ENCODE data around the gene KLK14. TPM values are rescaled to one million over a fixed set of nuclear protein-coding genes. Genes with fewer than 3 reads are reported as not detected.

The KLK14 gene
- total RNA-seq, 1 donor from 2014 or later: not detected

DNA sequence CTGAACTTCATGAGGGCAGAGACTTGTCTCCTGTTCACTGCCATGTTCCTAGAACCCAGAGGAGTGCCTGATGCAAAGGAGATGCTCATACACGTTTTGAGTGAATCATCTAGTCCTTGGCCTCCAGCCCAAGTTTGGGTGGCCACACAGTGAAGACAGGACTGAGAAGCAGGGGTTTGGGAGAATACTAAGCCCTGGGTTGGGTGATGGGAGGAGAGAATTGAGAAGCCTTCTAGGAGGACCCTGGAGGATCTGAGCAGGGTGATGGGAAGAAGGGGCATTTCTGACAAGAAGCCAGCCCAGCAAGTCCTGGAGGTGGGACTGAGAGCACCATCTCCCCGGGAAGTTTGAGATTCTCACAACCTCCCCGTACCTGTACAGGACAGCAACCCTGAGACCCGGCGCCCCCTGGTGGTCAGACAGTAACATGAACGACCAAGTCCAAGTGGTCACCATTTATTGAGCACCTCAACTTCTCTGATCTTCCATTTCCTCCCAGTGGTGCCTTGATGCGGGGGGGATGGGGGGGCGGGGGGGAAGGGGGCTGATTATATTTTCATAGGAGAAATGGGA lies 14.6 kb upstream of the KLK14 start:
- no peaks in the 10 kb centered on the region for H3K4me1 ChIP-seq
- no peak for DNase-seq (ENCODE audit: low spot score in 2 of 2)
- no peak overlapping the region for H3K4me3 ChIP-seq
- H3K9me3 ChIP-seq: no peaks in the 10 kb centered on the region
- TF ChIP-seq, protein P1, sequence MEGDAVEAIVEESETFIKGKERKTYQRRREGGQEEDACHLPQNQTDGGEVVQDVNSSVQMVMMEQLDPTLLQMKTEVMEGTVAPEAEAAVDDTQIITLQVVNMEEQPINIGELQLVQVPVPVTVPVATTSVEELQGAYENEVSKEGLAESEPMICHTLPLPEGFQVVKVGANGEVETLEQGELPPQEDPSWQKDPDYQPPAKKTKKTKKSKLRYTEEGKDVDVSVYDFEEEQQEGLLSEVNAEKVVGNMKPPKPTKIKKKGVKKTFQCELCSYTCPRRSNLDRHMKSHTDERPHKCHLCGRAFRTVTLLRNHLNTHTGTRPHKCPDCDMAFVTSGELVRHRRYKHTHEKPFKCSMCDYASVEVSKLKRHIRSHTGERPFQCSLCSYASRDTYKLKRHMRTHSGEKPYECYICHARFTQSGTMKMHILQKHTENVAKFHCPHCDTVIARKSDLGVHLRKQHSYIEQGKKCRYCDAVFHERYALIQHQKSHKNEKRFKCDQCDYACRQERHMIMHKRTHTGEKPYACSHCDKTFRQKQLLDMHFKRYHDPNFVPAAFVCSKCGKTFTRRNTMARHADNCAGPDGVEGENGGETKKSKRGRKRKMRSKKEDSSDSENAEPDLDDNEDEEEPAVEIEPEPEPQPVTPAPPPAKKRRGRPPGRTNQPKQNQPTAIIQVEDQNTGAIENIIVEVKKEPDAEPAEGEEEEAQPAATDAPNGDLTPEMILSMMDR (IDR thresholded peaks at IDR 0.05): peak in 2 of 3 experiments; percentile 58 to 60
- H3K36me3 ChIP-seq: peaks cover 7 to 20% of the 10 kb centered on the region in 2 donors
- H3K27ac ChIP-seq: no peak overlapping the region
- no peaks in the 10 kb centered on the region for H3K27me3 ChIP-seq
- intact Hi-C loops (cut with DNase I): no loop called here

DNA sequence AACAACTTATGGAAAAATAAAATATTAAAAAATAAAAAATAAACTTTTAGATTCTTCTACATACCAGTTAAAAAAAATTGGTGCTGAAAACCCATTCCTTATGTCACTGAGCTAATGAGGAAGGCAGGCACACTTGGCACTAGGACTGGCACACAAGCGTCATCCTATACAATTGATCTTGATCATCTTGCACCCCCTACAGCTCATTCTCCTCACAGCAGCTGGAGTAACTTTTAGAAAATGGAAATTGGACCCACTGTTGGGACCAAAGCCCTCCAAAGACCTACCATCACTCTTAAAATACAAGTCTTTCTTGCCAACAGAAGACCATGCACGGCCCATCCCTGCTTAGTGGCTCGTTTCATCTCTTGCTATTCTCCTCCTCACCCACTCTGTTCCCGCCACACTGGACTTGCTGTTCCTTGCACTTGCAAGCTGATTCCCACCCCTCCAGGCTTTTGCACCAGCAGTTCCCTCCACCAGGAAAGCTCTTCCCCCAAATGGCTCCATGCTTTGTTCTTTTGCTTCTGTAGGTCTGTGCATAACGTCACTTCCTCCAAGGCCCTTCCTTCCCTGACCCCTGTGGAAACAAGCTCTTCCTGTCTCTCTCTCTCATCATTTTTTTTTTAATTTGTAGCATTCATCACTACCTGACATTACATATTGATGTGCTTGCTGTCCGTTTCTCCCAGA lies 13.9 kb upstream of the KLK14 start:
- Histone ChIP-seq H3K4me1 (no peaks in the 10 kb centered on the region), H3K27ac (no peak overlapping the region), H3K27me3 (no peaks in the 10 kb centered on the region), H3K4me3 (no peak overlapping the region), H3K36me3 (peaks cover 7 to 16% of the 10 kb centered on the region in 2 donors), H3K9me3 (no peaks in the 10 kb centered on the region)
- intact Hi-C loops (cut with DNase I): no loop called here
- no peak for DNase-seq (ENCODE audit: low spot score in 2 of 2)
- TF ChIP-seq, protein P1 (IDR thresholded peaks at IDR 0.05): no peak

- Histone ChIP-seq H3K36me3 (peaks cover 1 to 16% of the 10 kb centered on the region in 2 donors), H3K9me3 (no peaks in the 10 kb centered on the region), H3K27ac (no peak overlapping the region), H3K4me3 (no peak overlapping the region), H3K27me3 (no peaks in the 10 kb centered on the region), H3K4me1 (no peaks in the 10 kb centered on the region)
- intact Hi-C loops (cut with DNase I): no loop called here
- DNase-seq (ENCODE audit: low spot score in 2 of 2): no peak
- TF ChIP-seq, protein P1 (IDR thresholded peaks at IDR 0.05): peak in 2 of 3 experiments; percentile 38 to 44
Observed at GRCh38 chr19:51094696-51095279, 12.1 kb upstream of the KLK14 start.

- Histone ChIP-seq H3K9me3 (no peaks in the 10 kb centered on the region), H3K36me3 (peaks cover 0 to 9% of the 10 kb centered on the region in 2 donors), H3K27me3 (no peaks in the 10 kb centered on the region), H3K27ac (no peak overlapping the region), H3K4me1 (no peaks in the 10 kb centered on the region), H3K4me3 (no peak overlapping the region)
- intact Hi-C loops (cut with DNase I): no loop called here
- TF ChIP-seq, protein P1 (IDR thresholded peaks at IDR 0.05): no peak
- no peak for DNase-seq (ENCODE audit: low spot score in 2 of 2)
Observed at GRCh38 chr19:51093510-51094345, 11.0 kb upstream of the KLK14 start.

DNA sequence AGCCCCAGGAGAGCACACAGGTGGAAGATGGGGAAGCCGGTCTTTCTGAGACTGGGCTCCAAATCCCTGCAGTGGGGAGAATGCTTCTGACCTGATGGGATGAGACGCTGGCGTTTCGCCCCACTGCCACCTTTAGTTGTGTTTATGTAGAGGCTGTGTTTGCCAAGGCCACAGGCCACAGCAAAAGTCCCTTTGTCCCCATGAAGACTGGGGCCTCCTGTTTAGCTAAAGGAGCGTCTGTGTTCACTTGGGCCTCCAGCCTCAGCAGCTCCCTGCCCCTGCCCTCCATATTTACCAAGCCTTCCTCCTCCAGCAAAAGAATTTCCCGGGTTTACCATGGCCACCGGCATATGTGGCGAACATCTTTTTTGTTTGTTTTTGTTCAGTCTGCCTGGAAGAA lies 10.4 kb upstream of the KLK14 start:
- DNase-seq (ENCODE audit: low spot score in 2 of 2): no peak
- H3K4me1 ChIP-seq: no peaks in the 10 kb centered on the region
- no peaks in the 10 kb centered on the region for H3K27me3 ChIP-seq
- peaks cover 0 to 5% of the 10 kb centered on the region in 2 donors for H3K36me3 ChIP-seq
- H3K9me3 ChIP-seq: no peaks in the 10 kb centered on the region
- H3K4me3 ChIP-seq: no peak overlapping the region
- no peak overlapping the region for H3K27ac ChIP-seq
- intact Hi-C loops (cut with DNase I): no loop called here
- TF ChIP-seq, protein P1 (IDR thresholded peaks at IDR 0.05): no peak

Measured in ascending aorta (tissue), 2 donors.